Panc1 (cell line): ENCODE measurements around the gene STX5. TPM values are rescaled to one million over a fixed set of nuclear protein-coding genes. Genes with fewer than 3 reads are reported as not detected.

Experiments used
- ATAC-seq: fragments of 200-7000 bp; cut with Tn5 transposase; 2 replicates; pipeline ENCODE4 v1.9.1; 2020; ENCODE audit warnings: mild to moderate bottlenecking, moderate library complexity
- Bru-seq: library from RNA; stranded (reverse); fragments of 400-500 nt; gene quantifications from one replicate; lab custom pipeline; 2021; lab: Mats Ljungman, UMichigan
- BruChase-seq, 2 experiments: library from RNA; stranded (reverse); fragments of 400-500 nt; gene quantifications; one replicate each; lab custom pipeline; 2021; lab: Mats Ljungman, UMichigan
- BruUV-seq: library from RNA; stranded (reverse); fragments of 400-500 nt; replicated peaks from 2 replicates; lab custom pipeline; 2021; lab: Mats Ljungman, UMichigan
- CTCF ChIA-PET: fragments of 300-600 bp; sonication (Branson Sonifier 250); formaldehyde crosslinking; loops from one replicate; lab custom pipeline; 2022; ENCODE audit warnings: antibody characterized with exemption; lab: Charles Lee
- POLR2A ChIA-PET: fragments of 300-600 bp; sonication (Branson Sonifier 250); formaldehyde crosslinking; loops from one replicate; lab custom pipeline; 2022; ENCODE audit warnings: antibody characterized with exemption; lab: Charles Lee
- DNase-seq: peaks from one replicate; pipeline ENCODE4 v3.0.0-alpha.2; 2010; ENCODE audit warnings: low read depth, low spot score
- H3K27ac ChIP-seq: 2 replicates; pipeline ENCODE4 v1.5.1; 2011; ENCODE audit warnings: mild to moderate bottlenecking, low read length, inconsistent platforms
- H3K27me3 ChIP-seq: fragments of 200-500 bp; sonication (Bioruptor generic); 2 replicates; pipeline ENCODE4 v1.6.0; 2014; ENCODE audit warnings: low read length, inconsistent platforms; ENCODE audit not compliant: control insufficient read depth, insufficient read depth
- H3K36me3 ChIP-seq: fragments of 200-500 bp; sonication (Bioruptor generic); 2 replicates; pipeline ENCODE4 v1.5.1; 2014; ENCODE audit warnings: inconsistent platforms, mild to moderate bottlenecking, low read length, moderate library complexity; ENCODE audit not compliant: control insufficient read depth, insufficient read depth
- H3K4me1 ChIP-seq: 2 replicates; pipeline ENCODE4 v1.5.1; 2011; ENCODE audit warnings: inconsistent platforms, mild to moderate bottlenecking, low read length, moderate library complexity; ENCODE audit not compliant: control insufficient read depth, insufficient read depth
- H3K4me3 ChIP-seq, 2 experiments: 2 replicates each; pipeline ENCODE4 v1.5.1; 2011 to 2012; ENCODE audit warnings: low read depth in 2 of 2, low read length in 2 of 2, mild to moderate bottlenecking in 2 of 2, inconsistent platforms in 1 of 2, moderate library complexity in 1 of 2
- H3K9me3 ChIP-seq: fragments of 200-500 bp; sonication (Bioruptor generic); 2 replicates; pipeline ENCODE4 v1.5.1; 2014; ENCODE audit warnings: low read depth, mild to moderate bottlenecking, inconsistent platforms, low read length, moderate library complexity; ENCODE audit not compliant: control insufficient read depth, insufficient read depth
- CTCF ChIP-seq: fragments of 450-650 bp; IDR thresholded peaks from 2 replicates; pipeline ENCODE4 v1.5.1; 2017; ENCODE audit warnings: mild to moderate bottlenecking
- POLR2AphosphoS5 ChIP-seq: IDR thresholded peaks from 2 replicates; pipeline ENCODE4 v1.6.1; 2012; ENCODE audit warnings: mild to moderate bottlenecking, low read depth, low read length, moderate library complexity
- SIN3A ChIP-seq: IDR thresholded peaks from 2 replicates; pipeline ENCODE4 v1.6.1; 2012; ENCODE audit warnings: low read depth, mild to moderate bottlenecking, low read length, moderate library complexity, borderline replicate concordance; ENCODE audit not compliant: insufficient read depth
- TCF7L2 ChIP-seq: IDR thresholded peaks from 2 replicates; pipeline ENCODE4 v1.6.1; 2011; ENCODE audit warnings: mild to moderate bottlenecking, low read depth, low read length, inconsistent platforms
- in situ Hi-C: cut with HindIII; loops from 2 replicates; pipeline ENCODE4 v1.10.0; 2016; ENCODE audit warnings: low sequenced_read_pairs, low pct_unique_long_range_greater_than_20kb
- intact Hi-C: fragments of 100-400 bp; cut with micrococcal nuclease; formaldehyde crosslinking; loops from one replicate; pipeline ENCODE4 v1.10.0; 2022; ENCODE audit not compliant: unreplicated experiment
- long read RNA-seq: library from polyadenylated mRNA; unstranded; transcript quantifications from one replicate; pipeline ENCODE4 v2.0.0, GENCODE V29; 2021; ENCODE audit not compliant: unreplicated experiment
- polyA plus RNA-seq: library from polyadenylated mRNA; unstranded; fragments of >200 nt; gene quantifications from one replicate; pipeline ENCODE4 v1.2.1, GENCODE V29; 2012; ENCODE audit warnings: missing spikeins; ENCODE audit not compliant: insufficient read length
- total RNA-seq: library from RNA; stranded (reverse); gene quantifications from one replicate; pipeline ENCODE4 v1.2.1, GENCODE V29; 2021; ENCODE audit not compliant: unreplicated experiment
- TF ChIP-seq, protein P1 (sequence below), 2 experiments: IDR thresholded peaks; 2 replicates each; pipeline ENCODE4 v1.6.1; 2011 to 2012; ENCODE audit warnings: low read depth in 2 of 2, control low read depth in 1 of 2, low read length in 1 of 2, mild to moderate bottlenecking in 1 of 2, moderate library complexity in 1 of 2; ENCODE audit not compliant: insufficient read depth in 1 of 2

Gene STX5, protein sequence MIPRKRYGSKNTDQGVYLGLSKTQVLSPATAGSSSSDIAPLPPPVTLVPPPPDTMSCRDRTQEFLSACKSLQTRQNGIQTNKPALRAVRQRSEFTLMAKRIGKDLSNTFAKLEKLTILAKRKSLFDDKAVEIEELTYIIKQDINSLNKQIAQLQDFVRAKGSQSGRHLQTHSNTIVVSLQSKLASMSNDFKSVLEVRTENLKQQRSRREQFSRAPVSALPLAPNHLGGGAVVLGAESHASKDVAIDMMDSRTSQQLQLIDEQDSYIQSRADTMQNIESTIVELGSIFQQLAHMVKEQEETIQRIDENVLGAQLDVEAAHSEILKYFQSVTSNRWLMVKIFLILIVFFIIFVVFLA
- total RNA-seq (31.4 TPM), Bru-seq, nascent RNA (percentile 76 among the genes with signal in this experiment), BruChase-seq, experiment 1, labeled RNA remaining after a 2-hour chase (percentile 73 among the genes with signal in this experiment), BruChase-seq, experiment 2, labeled RNA remaining after a 6-hour chase (percentile 75 among the genes with signal in this experiment)
- 41.2 TPM for polyA plus RNA-seq
- long read RNA-seq, transcript STX5-201 (11 exons, 1,794 nt) = major isoform, 24 of 40 reads
- long read RNA-seq, partial matches to known transcripts = 8 of 40 reads
- long read RNA-seq, other reads (novel, unspliced or antisense) = 8 of 40 reads

GRCh38 chr11:62831520-62832335 lies at the start of gene STX5:
STX5 (minus strand) TSS chr11:62832051; CDS start chr11:62831243, 808 bp downstream.
- DNase-seq (peak; percentile 91), ATAC-seq (peak; percentile 94)
- intact Hi-C loops (no loop called here), in situ Hi-C loops (no loop called here)
- TSS peak; percentile 88 for BruUV-seq
- ChIA-PET POLR2A (interaction anchor here (0.6 to 2.1 kb wide), 5 partner anchors 9 to 1474 kb away, joined by 3 to 8 read pairs (median 6); partner anchors contain the start of gene ESRRA), CTCF (interaction anchor here (0.6 kb wide), 1 partner anchor 1302 kb away, joined by 7 read pairs; no protein-coding TSS in a partner anchor)
- Histone ChIP-seq H3K27ac (peak within 1 kb of the TSS; percentile 91), H3K4me1 (peaks cover 18% of the 10 kb centered on the region), H3K27me3 (no peaks in the 10 kb centered on the region), H3K4me3 (peak within 1 kb of the TSS; percentile 89 to 95), H3K9me3 (no peaks in the 10 kb centered on the region), H3K36me3 (peaks cover 6% of the 10 kb centered on the region)
- TF ChIP-seq, protein P1, sequence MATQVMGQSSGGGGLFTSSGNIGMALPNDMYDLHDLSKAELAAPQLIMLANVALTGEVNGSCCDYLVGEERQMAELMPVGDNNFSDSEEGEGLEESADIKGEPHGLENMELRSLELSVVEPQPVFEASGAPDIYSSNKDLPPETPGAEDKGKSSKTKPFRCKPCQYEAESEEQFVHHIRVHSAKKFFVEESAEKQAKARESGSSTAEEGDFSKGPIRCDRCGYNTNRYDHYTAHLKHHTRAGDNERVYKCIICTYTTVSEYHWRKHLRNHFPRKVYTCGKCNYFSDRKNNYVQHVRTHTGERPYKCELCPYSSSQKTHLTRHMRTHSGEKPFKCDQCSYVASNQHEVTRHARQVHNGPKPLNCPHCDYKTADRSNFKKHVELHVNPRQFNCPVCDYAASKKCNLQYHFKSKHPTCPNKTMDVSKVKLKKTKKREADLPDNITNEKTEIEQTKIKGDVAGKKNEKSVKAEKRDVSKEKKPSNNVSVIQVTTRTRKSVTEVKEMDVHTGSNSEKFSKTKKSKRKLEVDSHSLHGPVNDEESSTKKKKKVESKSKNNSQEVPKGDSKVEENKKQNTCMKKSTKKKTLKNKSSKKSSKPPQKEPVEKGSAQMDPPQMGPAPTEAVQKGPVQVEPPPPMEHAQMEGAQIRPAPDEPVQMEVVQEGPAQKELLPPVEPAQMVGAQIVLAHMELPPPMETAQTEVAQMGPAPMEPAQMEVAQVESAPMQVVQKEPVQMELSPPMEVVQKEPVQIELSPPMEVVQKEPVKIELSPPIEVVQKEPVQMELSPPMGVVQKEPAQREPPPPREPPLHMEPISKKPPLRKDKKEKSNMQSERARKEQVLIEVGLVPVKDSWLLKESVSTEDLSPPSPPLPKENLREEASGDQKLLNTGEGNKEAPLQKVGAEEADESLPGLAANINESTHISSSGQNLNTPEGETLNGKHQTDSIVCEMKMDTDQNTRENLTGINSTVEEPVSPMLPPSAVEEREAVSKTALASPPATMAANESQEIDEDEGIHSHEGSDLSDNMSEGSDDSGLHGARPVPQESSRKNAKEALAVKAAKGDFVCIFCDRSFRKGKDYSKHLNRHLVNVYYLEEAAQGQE (IDR thresholded peaks at IDR 0.05; ENCODE audit: insufficient read depth in 1 of 2, low read depth in 2 of 2, low read length in 1 of 2) = no peak
- no peak; the same call in 1 of the 2 replicates for TF ChIP-seq SIN3A
- TF ChIP-seq CTCF = no peak
- TF ChIP-seq TCF7L2 = peak; percentile 48; the same call in 1 of the 2 replicates
- peak; percentile 95 for TF ChIP-seq POLR2AphosphoS5
